ENCODE data around the gene RTKN. TPM values are rescaled to one million over a fixed set of nuclear protein-coding genes. Genes with fewer than 3 reads are reported as not detected.

Gene RTKN
- total and polyA plus RNA-seq, 2 of the 13 experiments (the other 11 are each of a cell fraction or from before 2014, with no cell fraction given) = 159 to 166 TPM

DNA sequence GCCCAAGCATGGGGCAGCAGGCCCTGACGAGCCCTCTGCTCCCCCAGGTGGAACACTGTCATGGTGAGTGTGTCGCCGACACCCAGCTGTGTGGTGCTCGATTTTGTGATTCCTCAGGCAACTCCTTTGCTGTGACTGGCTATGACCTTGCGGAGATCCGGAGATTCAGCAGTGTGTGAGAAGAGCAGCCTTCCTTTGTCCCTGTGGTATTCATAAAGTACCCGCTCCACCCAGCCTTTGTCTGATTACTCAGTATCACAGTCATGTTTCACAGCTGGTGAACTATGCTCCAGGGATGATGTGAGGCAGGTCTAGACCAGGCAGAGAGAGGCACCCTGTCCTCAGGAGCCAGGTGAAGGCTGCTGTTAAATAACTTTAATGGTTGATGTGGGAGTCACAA is 16.2 kb downstream of the RTKN start (continued):
- TF ChIP-seq, protein P1, sequence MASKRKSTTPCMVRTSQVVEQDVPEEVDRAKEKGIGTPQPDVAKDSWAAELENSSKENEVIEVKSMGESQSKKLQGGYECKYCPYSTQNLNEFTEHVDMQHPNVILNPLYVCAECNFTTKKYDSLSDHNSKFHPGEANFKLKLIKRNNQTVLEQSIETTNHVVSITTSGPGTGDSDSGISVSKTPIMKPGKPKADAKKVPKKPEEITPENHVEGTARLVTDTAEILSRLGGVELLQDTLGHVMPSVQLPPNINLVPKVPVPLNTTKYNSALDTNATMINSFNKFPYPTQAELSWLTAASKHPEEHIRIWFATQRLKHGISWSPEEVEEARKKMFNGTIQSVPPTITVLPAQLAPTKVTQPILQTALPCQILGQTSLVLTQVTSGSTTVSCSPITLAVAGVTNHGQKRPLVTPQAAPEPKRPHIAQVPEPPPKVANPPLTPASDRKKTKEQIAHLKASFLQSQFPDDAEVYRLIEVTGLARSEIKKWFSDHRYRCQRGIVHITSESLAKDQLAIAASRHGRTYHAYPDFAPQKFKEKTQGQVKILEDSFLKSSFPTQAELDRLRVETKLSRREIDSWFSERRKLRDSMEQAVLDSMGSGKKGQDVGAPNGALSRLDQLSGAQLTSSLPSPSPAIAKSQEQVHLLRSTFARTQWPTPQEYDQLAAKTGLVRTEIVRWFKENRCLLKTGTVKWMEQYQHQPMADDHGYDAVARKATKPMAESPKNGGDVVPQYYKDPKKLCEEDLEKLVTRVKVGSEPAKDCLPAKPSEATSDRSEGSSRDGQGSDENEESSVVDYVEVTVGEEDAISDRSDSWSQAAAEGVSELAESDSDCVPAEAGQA (IDR thresholded peaks at IDR 0.05; ENCODE audit: low read depth) = no peak
- TF ChIP-seq, protein P1 (CRISPR knock-in tag; IDR thresholded peaks at IDR 0.05; ENCODE audit: borderline replicate concordance) = no peak
- TF ChIP-seq MXD4 (CRISPR knock-in tag; IDR thresholded peaks at IDR 0.05) (no peak), EHMT2 (IDR thresholded peaks at IDR 0.05; ENCODE audit: borderline replicate concordance, low read depth, low read length) (no peak), ZMYM3 (CRISPR knock-in tag; IDR thresholded peaks at IDR 0.05) (no peak), TOE1 (CRISPR knock-in tag; IDR thresholded peaks at IDR 0.05) (no peak), XBP1 (CRISPR knock-in tag; IDR thresholded peaks at IDR 0.05) (no peak), FOXK1 (CRISPR knock-in tag; IDR thresholded peaks at IDR 0.05; ENCODE audit: borderline replicate concordance, low read depth) (no peak), ZNF441 (CRISPR knock-in tag; IDR thresholded peaks at IDR 0.05; ENCODE audit: borderline replicate concordance) (0 out of 2 replicates have a peak, but pooled peaks have one; percentile 8), RXRA (CRISPR knock-in tag; IDR thresholded peaks at IDR 0.05) (peak; percentile 59; the same call in 1 of the 2 replicates), NKX3-1 (CRISPR knock-in tag; IDR thresholded peaks at IDR 0.05) (no peak), PHF21A (CRISPR knock-in tag; IDR thresholded peaks at IDR 0.05) (no peak), KDM5A (IDR thresholded peaks at IDR 0.05; ENCODE audit: borderline replicate concordance, low read length) (no peak), ZNF562 (CRISPR knock-in tag; IDR thresholded peaks at IDR 0.05; ENCODE audit: borderline replicate concordance) (0 out of 2 replicates have a peak, but pooled peaks have one; percentile 53), POLR2AphosphoS5 (IDR thresholded peaks at IDR 0.05; ENCODE audit: low read depth, low read length) (peak; percentile 15; the same call in 1 of the 2 replicates), NR2F1 (CRISPR knock-in tag; IDR thresholded peaks at IDR 0.05) (no peak), BHLHE40 (IDR thresholded peaks at IDR 0.05; ENCODE audit: low read length) (no peak), SP4 (CRISPR knock-in tag; IDR thresholded peaks at IDR 0.05) (no peak), ZNF10 (CRISPR knock-in tag; IDR thresholded peaks at IDR 0.05; ENCODE audit: borderline replicate concordance, low read depth) (no peak), SIN3A (IDR thresholded peaks at IDR 0.05; ENCODE audit: borderline replicate concordance, low read depth, low read length) (0 out of 2 replicates have a peak, but pooled peaks have one; percentile 38), ZBTB42 (CRISPR knock-in tag; IDR thresholded peaks at IDR 0.05) (no peak), ZBTB7A (CRISPR knock-in tag; IDR thresholded peaks at IDR 0.05) (no peak), ZNF550 (CRISPR knock-in tag; IDR thresholded peaks at IDR 0.05; ENCODE audit: borderline replicate concordance) (no peak), ZNF430 (CRISPR knock-in tag; IDR thresholded peaks at IDR 0.05) (no peak)
- TF ChIP-seq, protein P2, sequence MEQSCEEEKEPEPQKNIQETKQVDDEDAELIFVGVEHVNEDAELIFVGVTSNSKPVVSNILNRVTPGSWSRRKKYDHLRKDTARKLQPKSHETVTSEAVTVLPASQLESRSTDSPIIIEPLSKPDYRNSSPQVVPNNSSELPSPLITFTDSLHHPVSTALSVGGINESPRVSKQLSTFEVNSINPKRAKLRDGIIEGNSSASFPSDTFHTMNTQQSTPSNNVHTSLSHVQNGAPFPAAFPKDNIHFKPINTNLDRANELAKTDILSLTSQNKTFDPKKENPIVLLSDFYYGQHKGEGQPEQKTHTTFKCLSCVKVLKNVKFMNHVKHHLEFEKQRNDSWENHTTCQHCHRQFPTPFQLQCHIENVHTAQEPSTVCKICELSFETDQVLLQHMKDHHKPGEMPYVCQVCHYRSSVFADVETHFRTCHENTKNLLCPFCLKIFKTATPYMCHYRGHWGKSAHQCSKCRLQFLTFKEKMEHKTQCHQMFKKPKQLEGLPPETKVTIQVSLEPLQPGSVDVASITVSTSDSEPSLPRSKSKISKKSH (CRISPR knock-in tag; IDR thresholded peaks at IDR 0.05; ENCODE audit: borderline replicate concordance) = no peak
